ENCODE data around the gene NDUFS8. TPM values are rescaled to one million over a fixed set of nuclear protein-coding genes. Genes with fewer than 3 reads are reported as not detected.

Gene NDUFS8
- total RNA-seq, 4 donors from 2014 or later: 53.4 to 291 (median 139) TPM

- DNase-seq: no peak
- H3K4me3 ChIP-seq: no peak overlapping the region
- no peaks in the 10 kb centered on the region for H3K27me3 ChIP-seq
- H3K9me3 ChIP-seq: no peaks in the 10 kb centered on the region
- no peaks in the 10 kb centered on the region for H3K4me1 ChIP-seq
- TF ChIP-seq POLR2A (IDR thresholded peaks at IDR 0.05) (no peak), CTCF (IDR thresholded peaks at IDR 0.05) (no peak)
- H3K36me3 ChIP-seq: no peaks in the 10 kb centered on the region
- no peak overlapping the region for H3K27ac ChIP-seq
- intact Hi-C loops (cut with DNase I; ENCODE audit: low total_unique reads): no loop called here
Observed at GRCh38 chr11:68067991-68068390, 37.5 kb downstream of the NDUFS8 start.

- no peaks in the 10 kb centered on the region for H3K9me3 ChIP-seq
- H3K4me3 ChIP-seq: no peak overlapping the region
- TF ChIP-seq CTCF (IDR thresholded peaks at IDR 0.05) (no peak), POLR2A (IDR thresholded peaks at IDR 0.05) (no peak)
- intact Hi-C loops (cut with DNase I; ENCODE audit: low total_unique reads): no loop called here
- H3K36me3 ChIP-seq: no peaks in the 10 kb centered on the region
- no peaks in the 10 kb centered on the region for H3K27me3 ChIP-seq
- H3K4me1 ChIP-seq: no peaks in the 10 kb centered on the region
- no peak overlapping the region for H3K27ac ChIP-seq
- DNase-seq: no peak
Observed at GRCh38 chr11:68071281-68072048, 41.0 kb downstream of the NDUFS8 start.

- Histone ChIP-seq H3K9me3 (no peaks in the 10 kb centered on the region), H3K27ac (no peak overlapping the region), H3K27me3 (no peaks in the 10 kb centered on the region), H3K4me3 (no peak overlapping the region), H3K36me3 (no peaks in the 10 kb centered on the region), H3K4me1 (no peaks in the 10 kb centered on the region)
- DNase-seq: no peak
- no peak for TF ChIP-seq POLR2A (IDR thresholded peaks at IDR 0.05)
- intact Hi-C loops (cut with DNase I; ENCODE audit: low total_unique reads): no loop called here
Observed at GRCh38 chr11:68074584-68075352, 44.3 kb downstream of the NDUFS8 start.

GRCh38 chr11:68076371-68077042 is 46.0 kb downstream of the NDUFS8 start:
- no peak for DNase-seq
- no peaks in the 10 kb centered on the region for H3K9me3 ChIP-seq
- no peaks in the 10 kb centered on the region for H3K27me3 ChIP-seq
- intact Hi-C loops (cut with DNase I; ENCODE audit: low total_unique reads): no loop called here
- H3K36me3 ChIP-seq: no peaks in the 10 kb centered on the region
- no peaks in the 10 kb centered on the region for H3K4me1 ChIP-seq
- H3K27ac ChIP-seq: no peak overlapping the region
- no peak for TF ChIP-seq POLR2A (IDR thresholded peaks at IDR 0.05)
- TF ChIP-seq CTCF (IDR thresholded peaks at IDR 0.05): no peak
- H3K4me3 ChIP-seq: no peak overlapping the region

GRCh38 chr11:68077617-68078582 is 47.4 kb downstream of the NDUFS8 start:
- Histone ChIP-seq H3K9me3 (no peaks in the 10 kb centered on the region), H3K27me3 (no peaks in the 10 kb centered on the region), H3K4me3 (no peak overlapping the region), H3K36me3 (no peaks in the 10 kb centered on the region), H3K27ac (no peak overlapping the region), H3K4me1 (no peaks in the 10 kb centered on the region)
- TF ChIP-seq POLR2A (IDR thresholded peaks at IDR 0.05): no peak
- no peak for TF ChIP-seq CTCF (IDR thresholded peaks at IDR 0.05)
- no peak for DNase-seq
- intact Hi-C loops (cut with DNase I; ENCODE audit: low total_unique reads): no loop called here

All from uterus (tissue), 4 donors.